GM06990 (cell line): ENCODE results near the gene NEDD4L.

Experiments used
- DNase-seq: peaks from one replicate; pipeline ENCODE4 v3.0.0-alpha.2; 2011; ENCODE audit not compliant: insufficient read length; ENCODE audit errors: extremely low read depth
- H3K27me3 ChIP-seq: replicated peaks from 2 replicates; pipeline ENCODE4 v1.6.0; 2011; ENCODE audit warnings: low read length; ENCODE audit not compliant: control insufficient read depth, insufficient read depth
- H3K36me3 ChIP-seq: 2 replicates; pipeline ENCODE4 v1.5.1; 2011; ENCODE audit warnings: low read length; ENCODE audit not compliant: control insufficient read depth, insufficient read depth
- H3K4me3 ChIP-seq: replicated peaks from 2 replicates; pipeline ENCODE4 v1.5.1; 2011; ENCODE audit warnings: low read depth, mild to moderate bottlenecking, control low read depth, low read length
- TF ChIP-seq, protein P1 (sequence below): IDR thresholded peaks from 2 replicates; pipeline ENCODE4 v1.5.1; 2011; ENCODE audit warnings: low read length, control low read depth, mild to moderate bottlenecking, inconsistent platforms; ENCODE audit not compliant: insufficient read depth, poor library complexity, severe bottlenecking

NEDD4L gene

DNA sequence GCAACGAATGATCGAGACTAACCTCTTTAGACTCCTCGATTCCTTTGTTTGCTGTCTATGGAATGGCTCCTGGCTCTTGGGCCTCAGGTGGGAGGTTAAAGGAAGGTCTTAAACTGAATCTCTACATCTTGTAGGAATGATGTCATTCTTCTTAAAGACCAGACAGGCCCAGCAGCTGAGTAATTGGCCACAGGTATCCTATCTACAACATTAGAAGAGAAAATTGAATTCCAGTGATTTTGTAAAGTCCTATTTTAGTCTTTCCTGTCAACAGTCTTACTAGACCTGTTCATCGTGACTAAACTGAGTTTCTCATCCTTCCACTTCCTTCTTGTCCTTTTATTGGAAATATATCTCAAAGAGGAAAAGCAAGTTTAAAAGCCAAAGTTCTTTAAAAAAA, 310.0 kb downstream of the NEDD4L start:
- Histone ChIP-seq H3K4me3 (no peak overlapping the region), H3K27me3 (no peaks in the 10 kb centered on the region), H3K36me3 (no peaks in the 10 kb centered on the region; the same call in none of the 2 replicates)
- DNase-seq: no peak
- TF ChIP-seq, protein P1, sequence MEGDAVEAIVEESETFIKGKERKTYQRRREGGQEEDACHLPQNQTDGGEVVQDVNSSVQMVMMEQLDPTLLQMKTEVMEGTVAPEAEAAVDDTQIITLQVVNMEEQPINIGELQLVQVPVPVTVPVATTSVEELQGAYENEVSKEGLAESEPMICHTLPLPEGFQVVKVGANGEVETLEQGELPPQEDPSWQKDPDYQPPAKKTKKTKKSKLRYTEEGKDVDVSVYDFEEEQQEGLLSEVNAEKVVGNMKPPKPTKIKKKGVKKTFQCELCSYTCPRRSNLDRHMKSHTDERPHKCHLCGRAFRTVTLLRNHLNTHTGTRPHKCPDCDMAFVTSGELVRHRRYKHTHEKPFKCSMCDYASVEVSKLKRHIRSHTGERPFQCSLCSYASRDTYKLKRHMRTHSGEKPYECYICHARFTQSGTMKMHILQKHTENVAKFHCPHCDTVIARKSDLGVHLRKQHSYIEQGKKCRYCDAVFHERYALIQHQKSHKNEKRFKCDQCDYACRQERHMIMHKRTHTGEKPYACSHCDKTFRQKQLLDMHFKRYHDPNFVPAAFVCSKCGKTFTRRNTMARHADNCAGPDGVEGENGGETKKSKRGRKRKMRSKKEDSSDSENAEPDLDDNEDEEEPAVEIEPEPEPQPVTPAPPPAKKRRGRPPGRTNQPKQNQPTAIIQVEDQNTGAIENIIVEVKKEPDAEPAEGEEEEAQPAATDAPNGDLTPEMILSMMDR: no peak

DNA sequence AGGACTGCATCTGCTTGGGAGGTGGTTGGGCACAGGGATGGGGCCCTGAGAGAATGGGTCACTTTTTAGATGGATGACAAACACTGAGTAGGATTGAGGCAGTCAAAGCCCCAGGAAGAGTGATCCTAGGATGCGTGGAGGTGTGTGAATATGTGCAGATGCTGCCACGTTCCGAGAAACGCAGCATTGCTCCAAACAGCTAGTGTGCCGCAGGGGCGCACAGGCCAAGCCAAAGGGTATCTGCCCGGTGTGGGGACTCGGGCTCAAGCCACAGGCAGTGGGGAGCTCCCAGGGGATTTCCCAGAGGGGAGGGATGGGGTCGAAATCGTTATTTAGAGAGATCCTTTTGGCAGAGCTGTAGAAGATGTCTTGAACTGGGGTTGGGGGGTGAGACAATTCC, 310.8 kb downstream of the NEDD4L start:
- no peaks in the 10 kb centered on the region for H3K27me3 ChIP-seq
- H3K36me3 ChIP-seq: no peaks in the 10 kb centered on the region; the same call in 1 of the 2 replicates
- TF ChIP-seq, protein P1: no peak
- no peak for DNase-seq
- no peak overlapping the region for H3K4me3 ChIP-seq

DNA sequence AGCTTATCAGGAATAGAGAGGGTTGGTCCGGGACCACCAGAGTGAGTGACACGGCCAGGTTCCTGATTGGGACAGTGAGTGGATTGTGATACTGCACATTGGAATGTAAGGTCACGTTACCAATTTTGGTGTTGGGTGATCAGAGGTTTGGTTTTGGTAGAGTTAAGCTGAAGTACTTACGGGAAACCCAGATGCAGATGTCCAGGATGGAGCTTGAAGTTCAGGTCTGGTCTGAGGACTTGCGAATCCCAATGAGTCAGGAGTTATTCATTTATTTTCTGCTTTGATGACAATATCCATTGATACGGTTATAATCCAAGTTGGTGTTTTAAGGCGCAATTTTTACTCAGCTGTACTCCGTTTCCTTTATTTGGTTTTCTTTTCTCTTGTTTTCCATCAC, 311.2 kb downstream of the NEDD4L start:
- TF ChIP-seq, protein P1: no peak
- no peaks in the 10 kb centered on the region; the same call in 1 of the 2 replicates for H3K36me3 ChIP-seq

DNA sequence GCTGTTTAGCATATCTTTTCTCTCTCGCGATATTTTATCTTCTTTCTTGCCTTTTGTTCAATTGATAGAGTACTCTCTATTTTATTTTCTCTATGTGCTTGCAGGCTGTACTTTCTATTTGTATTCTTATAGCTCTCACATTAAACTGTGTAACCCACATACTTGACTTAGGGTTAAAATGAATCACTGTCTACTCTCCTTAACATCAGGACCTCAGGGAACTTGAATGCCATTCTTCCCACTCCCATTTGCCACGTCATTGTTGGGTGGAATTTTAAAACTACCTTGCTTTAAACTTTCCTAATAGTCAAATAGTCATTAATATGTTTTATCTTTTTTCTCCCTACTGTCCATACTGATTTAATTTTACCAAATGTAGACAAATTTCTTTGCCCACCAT, 315.2 kb downstream of the NEDD4L start:
- no peak for DNase-seq
- Histone ChIP-seq H3K27me3 (no peaks in the 10 kb centered on the region), H3K4me3 (no peak overlapping the region), H3K36me3 (no peaks in the 10 kb centered on the region)
- TF ChIP-seq, protein P1: no peak

More for the DNA sequence above, 311.2 kb downstream of the NEDD4L start:
- no peak overlapping the region for H3K4me3 ChIP-seq
- DNase-seq: no peak
- H3K27me3 ChIP-seq: no peaks in the 10 kb centered on the region

DNA sequence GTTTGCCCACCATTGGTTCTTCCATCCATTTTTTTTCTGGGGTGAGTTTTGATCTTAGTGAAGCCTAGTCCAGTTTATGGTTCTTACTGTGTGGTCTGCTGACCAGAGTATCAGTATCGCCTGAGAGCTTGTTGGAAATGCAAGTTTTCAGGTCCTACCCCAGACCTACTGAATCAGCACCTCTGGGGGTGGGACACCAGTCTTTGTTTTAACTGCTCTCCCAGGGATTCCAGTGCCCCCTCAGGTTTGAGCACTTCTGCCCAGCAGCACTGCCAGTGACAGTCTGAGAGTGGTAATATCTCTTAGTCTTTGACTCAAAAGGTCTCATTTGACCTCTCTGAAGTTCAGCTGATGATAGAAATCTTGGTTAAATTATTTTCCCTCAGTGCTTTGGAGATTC, 315.6 kb downstream of the NEDD4L start:
- H3K27me3 ChIP-seq: no peaks in the 10 kb centered on the region
- no peaks in the 10 kb centered on the region for H3K36me3 ChIP-seq
- H3K4me3 ChIP-seq: no peak overlapping the region
- no peak for DNase-seq
- TF ChIP-seq, protein P1: no peak

DNA sequence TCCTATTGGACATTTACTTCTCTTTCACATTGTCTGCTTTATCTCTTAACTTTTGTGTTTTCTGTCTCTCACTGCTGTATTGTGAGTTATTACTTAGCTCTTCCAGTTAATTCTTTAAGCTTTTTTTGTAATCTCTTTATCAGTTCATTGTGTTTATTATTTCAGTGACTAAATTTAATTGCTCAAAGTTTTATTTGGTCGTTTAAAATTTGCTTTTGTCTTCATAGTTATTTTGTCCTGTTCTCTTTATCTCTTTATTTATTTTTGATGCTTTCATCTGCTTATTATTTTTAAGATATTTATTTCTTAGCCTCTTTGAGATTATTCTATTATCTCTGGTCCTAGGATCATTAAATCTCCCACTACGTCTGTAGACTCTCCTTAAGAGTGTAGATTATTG, 316.3 kb downstream of the NEDD4L start:
- DNase-seq: no peak
- Histone ChIP-seq H3K27me3 (no peaks in the 10 kb centered on the region), H3K4me3 (no peak overlapping the region), H3K36me3 (no peaks in the 10 kb centered on the region)
- TF ChIP-seq, protein P1: no peak
